GM23338 (cell line): ENCODE measurements around the gene SAAL1. TPM values are rescaled to one million over a fixed set of nuclear protein-coding genes. Genes with fewer than 3 reads are reported as not detected.

Source experiments
- ATAC-seq: fragments of 200-7000 bp; cut with Tn5 transposase; 3 replicates; pipeline ENCODE4 v1.9.1; 2020
- DNase-seq: peaks from one replicate; pipeline ENCODE4 v3.0.0-alpha.2; 2015; ENCODE audit warnings: low spot score
- H2AFZ ChIP-seq: fragments of 200-600 bp; sonication (generic); 2 replicates; pipeline ENCODE4 v1.8.0; 2016; ENCODE audit warnings: antibody characterized with exemption, mild to moderate bottlenecking, moderate library complexity
- H3F3A ChIP-seq: fragments of 200-600 bp; sonication (generic); replicated peaks from 2 replicates; pipeline ENCODE4 v1.8.0; 2017; ENCODE audit warnings: antibody characterized with exemption, mixed run types, low read depth
- H3K27ac ChIP-seq: fragments of 200-600 bp; sonication (generic); 2 replicates; pipeline ENCODE4 v1.6.1; 2016; ENCODE audit warnings: low read depth
- H3K27me3 ChIP-seq: fragments of 200-600 bp; sonication (generic); 2 replicates; pipeline ENCODE4 v1.8.0; 2016; ENCODE audit warnings: mild to moderate bottlenecking, mixed run types, moderate library complexity; ENCODE audit not compliant: insufficient read depth
- H3K36me3 ChIP-seq: fragments of 200-600 bp; sonication (generic); 2 replicates; pipeline ENCODE4 v1.8.0; 2016; ENCODE audit warnings: mild to moderate bottlenecking; ENCODE audit not compliant: insufficient read depth
- H3K4me1 ChIP-seq: fragments of 200-600 bp; sonication (generic); 2 replicates; pipeline ENCODE4 v1.8.0; 2016; ENCODE audit warnings: mild to moderate bottlenecking, moderate library complexity; ENCODE audit not compliant: insufficient read depth
- H3K4me2 ChIP-seq: fragments of 200-600 bp; sonication (generic); 2 replicates; pipeline ENCODE4 v1.7.1; 2017; ENCODE audit warnings: mixed run types
- H3K4me3 ChIP-seq: fragments of 200-600 bp; sonication (generic); 2 replicates; pipeline ENCODE4 v1.6.1; 2016; ENCODE audit warnings: mixed run types
- H3K79me2 ChIP-seq: fragments of 200-600 bp; sonication (generic); replicated peaks from 2 replicates; pipeline ENCODE4 v1.8.0; 2017; ENCODE audit warnings: mild to moderate bottlenecking; ENCODE audit not compliant: insufficient read depth
- H3K9me2 ChIP-seq: fragments of 200-600 bp; sonication (generic); 2 replicates; pipeline ENCODE4 v1.8.0; 2017; ENCODE audit not compliant: insufficient read depth
- H4K20me1 ChIP-seq: fragments of 200-600 bp; sonication (generic); replicated peaks from 2 replicates; pipeline ENCODE4 v1.8.0; 2017; ENCODE audit warnings: mild to moderate bottlenecking; ENCODE audit not compliant: insufficient read depth
- H3K27ac Mint-ChIP-seq: 2 replicates; pipeline ENCODE4 v1.8.0; 2020; ENCODE audit warnings: inconsistent platforms, mild to moderate bottlenecking, moderate library complexity, mixed read lengths
- H3K27me3 Mint-ChIP-seq: 3 replicates; pipeline ENCODE4 v1.8.0; 2022; ENCODE audit warnings: low read depth, mild to moderate bottlenecking, moderate library complexity, mixed read lengths, inconsistent platforms; ENCODE audit not compliant: insufficient read depth, poor library complexity
- H3K36me3 Mint-ChIP-seq: 3 replicates; pipeline ENCODE4 v1.8.0; 2021; ENCODE audit warnings: low read depth, mild to moderate bottlenecking, inconsistent platforms, moderate library complexity, mixed read lengths
- H3K4me1 Mint-ChIP-seq: 3 replicates; pipeline ENCODE4 v1.8.0; 2020; ENCODE audit warnings: mild to moderate bottlenecking, inconsistent platforms, mixed read lengths
- H3K4me3 Mint-ChIP-seq: 3 replicates; pipeline ENCODE4 v1.8.0; 2021; ENCODE audit warnings: moderate library complexity, mild to moderate bottlenecking, inconsistent platforms, mixed read lengths
- H3K9me3 Mint-ChIP-seq: 3 replicates; pipeline ENCODE4 v1.8.0; 2020; ENCODE audit warnings: moderate library complexity, mild to moderate bottlenecking, inconsistent platforms, mixed read lengths
- CREB1 ChIP-seq: fragments of 250-450 bp; sonication (Bioruptor Pico); IDR thresholded peaks from 2 replicates; pipeline ENCODE4 v1.5.0; 2020; ENCODE audit warnings: low read depth, mild to moderate bottlenecking, moderate library complexity
- CTCF ChIP-seq, 2 experiments: fragments of 200-600 bp in 1 of 2; sonication (generic) in 1 of 2; conservative IDR thresholded peaks; 2 replicates each; pipeline versions ENCODE4 v1.5.1 to v1.6.1; 2016 to 2017; ENCODE audit warnings: antibody characterized with exemption in 2 of 2, low read depth in 2 of 2, mild to moderate bottlenecking in 2 of 2, moderate library complexity in 1 of 2
- STAT1 ChIP-seq: IDR thresholded peaks from one replicate; pipeline ENCODE4 v1.6.1; 2016; ENCODE audit warnings: antibody characterized with exemption; ENCODE audit not compliant: unreplicated experiment
- polyA plus RNA-seq: library from polyadenylated mRNA; unstranded; fragments of >200 nt; fragmentation: Nextera tagmentation; extraction: Ambion mirVana; gene quantifications from 2 replicates; pipeline ENCODE4 v1.2.1, GENCODE V29; 2016
- total RNA-seq: library from RNA; depleted of rRNA; stranded (reverse); fragments of >200 nt; shearing (Covaris generic); gene quantifications from 2 replicates; pipeline ENCODE4 v1.2.3, GENCODE V29; 2014
- TF ChIP-seq, protein P1 (sequence below): fragments of 250-450 bp; sonication (Bioruptor Pico); IDR thresholded peaks from 2 replicates; pipeline ENCODE4 v1.5.0; 2020; ENCODE audit warnings: mild to moderate bottlenecking, moderate library complexity

Gene SAAL1
- total and polyA plus RNA-seq, 2 experiments from 2014 or later, result 45.9 to 61.0 TPM

DNA sequence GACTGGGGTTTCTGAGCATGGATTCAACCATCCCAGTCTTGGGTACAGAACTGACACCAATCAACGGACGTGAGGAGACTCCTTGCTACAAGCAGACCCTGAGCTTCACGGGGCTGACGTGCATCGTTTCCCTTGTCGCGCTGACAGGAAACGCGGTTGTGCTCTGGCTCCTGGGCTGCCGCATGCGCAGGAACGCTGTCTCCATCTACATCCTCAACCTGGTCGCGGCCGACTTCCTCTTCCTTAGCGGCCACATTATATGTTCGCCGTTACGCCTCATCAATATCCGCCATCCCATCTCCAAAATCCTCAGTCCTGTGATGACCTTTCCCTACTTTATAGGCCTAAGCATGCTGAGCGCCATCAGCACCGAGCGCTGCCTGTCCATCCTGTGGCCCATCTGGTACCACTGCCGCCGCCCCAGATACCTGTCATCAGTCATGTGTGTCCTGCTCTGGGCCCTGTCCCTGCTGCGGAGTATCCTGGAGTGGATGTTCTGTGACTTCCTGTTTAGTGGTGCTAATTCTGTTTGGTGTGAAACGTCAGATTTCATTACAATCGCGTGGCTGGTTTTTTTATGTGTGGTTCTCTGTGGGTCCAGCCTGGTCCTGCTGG, 31.4 kb upstream of the SAAL1 start (continued):
- TF ChIP-seq STAT1, result no peak

- 0 out of 2 replicates have a peak, but pooled peaks cover 4% of the 10 kb centered on the region for H3K9me2 ChIP-seq
Observed at GRCh38 chr11:18135308-18135707, 29.4 kb upstream of the SAAL1 start.

More at GRCh38 chr11:18135308-18135707, 29.4 kb upstream of the SAAL1 start:
- H3K4me2 ChIP-seq, result no peak overlapping the region
- H3K9me3 Mint-ChIP-seq, result peaks cover 7% of the 10 kb centered on the region
- no peaks in the 10 kb centered on the region for H3K79me2 ChIP-seq
- no peaks in the 10 kb centered on the region for H3F3A ChIP-seq
- peaks cover 10% of the 10 kb centered on the region for H3K27me3 Mint-ChIP-seq
- no peak overlapping the region for H3K4me3 Mint-ChIP-seq
- peaks cover 14% of the 10 kb centered on the region for H3K4me1 Mint-ChIP-seq
- no peak overlapping the region for H3K27ac ChIP-seq
- H4K20me1 ChIP-seq, result no peaks in the 10 kb centered on the region
- H3K4me3 ChIP-seq, result no peak overlapping the region
- peak; percentile 41 for DNase-seq
- H3K36me3 Mint-ChIP-seq, result peaks cover 3% of the 10 kb centered on the region; the same call in 1 of the 3 replicates
- no peaks in the 10 kb centered on the region for H3K36me3 ChIP-seq
- no peaks in the 10 kb centered on the region for H3K27me3 ChIP-seq
- TF ChIP-seq CREB1 (CRISPR knock-in tag), result no peak
- no peak for TF ChIP-seq CTCF (conservative IDR thresholded peaks at IDR 0.05; ENCODE audit: low read depth in 2 of 2)
- TF ChIP-seq, protein P1, sequence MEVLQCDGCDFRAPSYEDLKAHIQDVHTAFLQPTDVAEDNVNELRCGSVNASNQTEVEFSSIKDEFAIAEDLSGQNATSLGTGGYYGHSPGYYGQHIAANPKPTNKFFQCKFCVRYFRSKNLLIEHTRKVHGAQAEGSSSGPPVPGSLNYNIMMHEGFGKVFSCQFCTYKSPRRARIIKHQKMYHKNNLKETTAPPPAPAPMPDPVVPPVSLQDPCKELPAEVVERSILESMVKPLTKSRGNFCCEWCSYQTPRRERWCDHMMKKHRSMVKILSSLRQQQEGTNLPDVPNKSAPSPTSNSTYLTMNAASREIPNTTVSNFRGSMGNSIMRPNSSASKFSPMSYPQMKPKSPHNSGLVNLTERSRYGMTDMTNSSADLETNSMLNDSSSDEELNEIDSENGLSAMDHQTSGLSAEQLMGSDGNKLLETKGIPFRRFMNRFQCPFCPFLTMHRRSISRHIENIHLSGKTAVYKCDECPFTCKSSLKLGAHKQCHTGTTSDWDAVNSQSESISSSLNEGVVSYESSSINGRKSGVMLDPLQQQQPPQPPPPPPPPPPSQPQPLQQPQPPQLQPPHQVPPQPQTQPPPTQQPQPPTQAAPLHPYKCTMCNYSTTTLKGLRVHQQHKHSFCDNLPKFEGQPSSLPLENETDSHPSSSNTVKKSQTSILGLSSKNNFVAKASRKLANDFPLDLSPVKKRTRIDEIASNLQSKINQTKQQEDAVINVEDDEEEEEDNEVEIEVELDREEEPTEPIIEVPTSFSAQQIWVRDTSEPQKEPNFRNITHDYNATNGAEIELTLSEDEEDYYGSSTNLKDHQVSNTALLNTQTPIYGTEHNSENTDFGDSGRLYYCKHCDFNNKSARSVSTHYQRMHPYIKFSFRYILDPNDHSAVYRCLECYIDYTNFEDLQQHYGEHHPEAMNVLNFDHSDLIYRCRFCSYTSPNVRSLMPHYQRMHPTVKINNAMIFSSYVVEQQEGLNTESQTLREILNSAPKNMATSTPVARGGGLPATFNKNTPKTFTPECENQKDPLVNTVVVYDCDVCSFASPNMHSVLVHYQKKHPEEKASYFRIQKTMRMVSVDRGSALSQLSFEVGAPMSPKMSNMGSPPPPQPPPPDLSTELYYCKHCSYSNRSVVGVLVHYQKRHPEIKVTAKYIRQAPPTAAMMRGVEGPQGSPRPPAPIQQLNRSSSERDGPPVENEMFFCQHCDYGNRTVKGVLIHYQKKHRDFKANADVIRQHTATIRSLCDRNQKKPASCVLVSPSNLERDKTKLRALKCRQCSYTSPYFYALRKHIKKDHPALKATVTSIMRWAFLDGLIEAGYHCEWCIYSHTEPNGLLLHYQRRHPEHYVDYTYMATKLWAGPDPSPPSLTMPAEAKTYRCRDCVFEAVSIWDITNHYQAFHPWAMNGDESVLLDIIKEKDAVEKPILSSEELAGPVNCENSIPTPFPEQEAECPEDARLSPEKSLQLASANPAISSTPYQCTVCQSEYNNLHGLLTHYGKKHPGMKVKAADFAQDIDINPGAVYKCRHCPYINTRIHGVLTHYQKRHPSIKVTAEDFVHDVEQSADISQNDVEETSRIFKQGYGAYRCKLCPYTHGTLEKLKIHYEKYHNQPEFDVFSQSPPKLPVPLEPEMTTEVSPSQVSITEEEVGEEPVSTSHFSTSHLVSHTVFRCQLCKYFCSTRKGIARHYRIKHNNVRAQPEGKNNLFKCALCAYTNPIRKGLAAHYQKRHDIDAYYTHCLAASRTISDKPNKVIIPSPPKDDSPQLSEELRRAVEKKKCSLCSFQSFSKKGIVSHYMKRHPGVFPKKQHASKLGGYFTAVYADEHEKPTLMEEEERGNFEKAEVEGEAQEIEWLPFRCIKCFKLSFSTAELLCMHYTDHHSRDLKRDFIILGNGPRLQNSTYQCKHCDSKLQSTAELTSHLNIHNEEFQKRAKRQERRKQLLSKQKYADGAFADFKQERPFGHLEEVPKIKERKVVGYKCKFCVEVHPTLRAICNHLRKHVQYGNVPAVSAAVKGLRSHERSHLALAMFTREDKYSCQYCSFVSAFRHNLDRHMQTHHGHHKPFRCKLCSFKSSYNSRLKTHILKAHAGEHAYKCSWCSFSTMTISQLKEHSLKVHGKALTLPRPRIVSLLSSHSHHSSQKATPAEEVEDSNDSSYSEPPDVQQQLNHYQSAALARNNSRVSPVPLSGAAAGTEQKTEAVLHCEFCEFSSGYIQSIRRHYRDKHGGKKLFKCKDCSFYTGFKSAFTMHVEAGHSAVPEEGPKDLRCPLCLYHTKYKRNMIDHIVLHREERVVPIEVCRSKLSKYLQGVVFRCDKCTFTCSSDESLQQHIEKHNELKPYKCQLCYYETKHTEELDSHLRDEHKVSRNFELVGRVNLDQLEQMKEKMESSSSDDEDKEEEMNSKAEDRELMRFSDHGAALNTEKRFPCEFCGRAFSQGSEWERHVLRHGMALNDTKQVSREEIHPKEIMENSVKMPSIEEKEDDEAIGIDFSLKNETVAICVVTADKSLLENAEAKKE (CRISPR knock-in tag), result peak; percentile 97
- TF ChIP-seq STAT1, result no peak
- ATAC-seq, result peak; percentile 89
- peaks cover 7% of the 10 kb centered on the region for H3K4me1 ChIP-seq
- no peak overlapping the region for H3K27ac Mint-ChIP-seq
- H2AFZ ChIP-seq, result no peak overlapping the region
